ENCODE data around the gene TEX13B.

Gene TEX13B

GRCh38 chrX:107940095-107940494, 42.1 kb downstream of the TEX13B start:
- no peak for DNase-seq (ENCODE audit: low read depth, low spot score)

DNA sequence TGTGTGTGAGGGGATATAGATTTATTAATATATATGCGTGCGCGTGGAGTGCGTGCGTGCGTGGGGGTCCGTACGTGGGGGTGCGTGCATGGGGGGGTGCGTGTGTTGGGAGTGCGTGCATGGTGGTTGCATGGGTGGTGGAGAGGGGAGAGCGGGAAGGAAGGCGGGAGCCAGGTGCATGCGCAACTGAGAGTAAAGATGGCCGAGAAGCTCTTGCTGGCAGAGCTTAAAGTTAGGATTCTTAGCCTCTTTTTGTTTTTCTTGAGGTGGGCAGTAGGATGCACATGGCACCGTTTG, 45.8 kb downstream of the TEX13B start:
- no peak for DNase-seq (ENCODE audit: low read depth, low spot score)

DNA sequence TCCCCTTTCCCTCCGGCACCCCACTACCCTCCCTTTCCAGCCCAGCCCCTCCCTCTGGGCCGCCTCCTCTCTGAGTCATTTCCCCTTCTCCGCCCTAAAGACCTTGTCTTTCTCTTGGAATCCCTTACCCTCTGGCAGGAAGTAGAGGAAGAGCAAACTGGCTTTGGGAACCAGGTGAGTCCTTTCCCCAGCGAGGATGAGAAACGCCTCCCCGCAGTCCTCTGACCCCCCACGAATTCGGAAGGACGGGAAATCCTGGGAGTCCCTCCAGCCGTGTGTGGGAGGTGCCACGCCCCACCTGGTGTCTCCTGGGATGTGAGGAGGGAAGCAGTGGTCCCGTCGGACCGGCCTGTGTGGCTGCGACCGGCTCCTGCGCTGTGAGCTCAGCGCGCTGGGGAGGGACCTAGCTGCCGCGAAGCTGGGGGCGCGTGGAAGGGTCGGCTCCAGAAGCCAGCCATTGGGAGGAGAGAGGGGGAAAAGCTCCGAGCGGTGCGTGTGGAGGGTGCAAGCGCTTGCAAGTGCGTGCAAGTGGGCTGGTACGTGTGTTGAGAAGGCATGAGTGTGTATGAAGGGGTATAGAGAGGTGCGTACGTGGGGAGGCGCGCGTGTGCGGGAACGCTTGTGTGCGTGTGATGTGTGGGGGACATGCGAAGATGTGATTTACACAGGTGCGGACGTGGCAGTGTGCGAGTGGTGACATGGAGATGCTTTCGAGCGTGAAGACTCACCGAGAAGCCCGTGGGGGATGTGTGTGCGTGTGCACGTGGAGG, 46.3 kb downstream of the TEX13B start:
- DNase-seq (ENCODE audit: low read depth, low spot score) = no peak

DNA sequence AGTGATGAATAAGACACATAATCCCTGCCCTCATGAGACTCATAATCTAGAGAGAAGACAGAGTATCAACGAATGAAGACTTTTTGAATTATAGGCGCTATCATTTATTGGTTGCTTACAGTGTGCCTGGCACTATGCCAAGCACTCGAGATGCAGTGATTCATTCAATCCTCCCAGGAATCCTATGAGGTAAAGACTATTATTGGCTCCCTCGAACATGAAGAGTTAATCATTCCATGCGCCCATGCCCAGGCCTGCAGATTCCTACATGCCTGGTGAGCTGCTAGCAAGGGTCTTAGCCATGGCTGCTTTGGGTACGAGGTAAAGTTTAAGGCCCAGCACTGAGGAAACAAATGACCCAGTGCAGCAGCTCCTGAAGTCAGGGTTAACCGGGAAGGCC, 47.0 kb downstream of the TEX13B start:
- no peak for DNase-seq (ENCODE audit: low read depth, low spot score)

DNA sequence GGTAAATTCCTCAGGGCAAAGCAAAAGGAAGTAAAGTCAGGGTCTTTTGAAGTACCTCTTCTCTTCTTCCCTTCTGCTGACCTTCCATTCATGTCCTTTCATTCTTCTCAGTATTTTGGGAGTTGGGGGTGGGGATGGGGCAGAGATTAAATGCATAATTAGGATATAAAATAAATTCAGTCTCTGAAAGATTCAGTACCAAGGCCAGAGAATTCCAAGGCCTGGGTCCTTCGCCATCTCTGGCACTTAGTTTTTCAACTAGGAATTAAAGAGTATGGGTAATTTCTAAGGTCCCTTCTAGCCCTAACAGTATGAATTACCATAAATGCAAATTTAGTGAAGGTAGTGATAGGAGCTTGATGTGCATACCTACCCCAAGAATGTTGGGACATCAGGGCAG, 47.9 kb downstream of the TEX13B start:
- DNase-seq (ENCODE audit: low read depth, low spot score) = no peak
